ENCODE data around the gene OR9Q1.

OR9Q1 gene

DNA sequence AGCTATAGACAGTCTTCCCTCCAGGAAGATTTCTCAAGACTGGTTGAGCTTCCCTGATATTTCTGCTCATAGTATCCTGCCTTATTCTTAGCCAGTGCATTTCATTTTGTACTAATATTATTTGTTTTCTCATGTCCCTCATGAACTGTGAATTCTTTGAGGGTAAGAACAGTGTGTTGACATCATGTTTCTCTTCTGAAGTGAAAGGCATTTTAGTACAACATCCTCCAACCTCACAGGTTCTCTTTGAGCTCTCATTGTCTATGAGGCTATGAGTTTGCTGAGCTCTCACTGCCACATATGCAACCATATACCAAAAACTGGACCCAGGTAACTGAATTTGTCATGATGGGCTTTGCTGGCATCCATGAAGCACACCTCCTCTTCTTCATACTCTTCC, 7.0 kb downstream of the OR9Q1 start, which contains the start of gene OR6Q1:
Gene OR6Q1 (plus strand): TSS at position 301 of the 400 bp plus-strand sequence. CDS start 0 bp downstream, at position 301.
- H3K4me3 ChIP-seq (replicated peaks; ENCODE audit: low read depth, low read length): no peak within 1 kb of the TSS
- no peak for DNase-seq (ENCODE audit: low read depth)
- TF ChIP-seq, protein P1, sequence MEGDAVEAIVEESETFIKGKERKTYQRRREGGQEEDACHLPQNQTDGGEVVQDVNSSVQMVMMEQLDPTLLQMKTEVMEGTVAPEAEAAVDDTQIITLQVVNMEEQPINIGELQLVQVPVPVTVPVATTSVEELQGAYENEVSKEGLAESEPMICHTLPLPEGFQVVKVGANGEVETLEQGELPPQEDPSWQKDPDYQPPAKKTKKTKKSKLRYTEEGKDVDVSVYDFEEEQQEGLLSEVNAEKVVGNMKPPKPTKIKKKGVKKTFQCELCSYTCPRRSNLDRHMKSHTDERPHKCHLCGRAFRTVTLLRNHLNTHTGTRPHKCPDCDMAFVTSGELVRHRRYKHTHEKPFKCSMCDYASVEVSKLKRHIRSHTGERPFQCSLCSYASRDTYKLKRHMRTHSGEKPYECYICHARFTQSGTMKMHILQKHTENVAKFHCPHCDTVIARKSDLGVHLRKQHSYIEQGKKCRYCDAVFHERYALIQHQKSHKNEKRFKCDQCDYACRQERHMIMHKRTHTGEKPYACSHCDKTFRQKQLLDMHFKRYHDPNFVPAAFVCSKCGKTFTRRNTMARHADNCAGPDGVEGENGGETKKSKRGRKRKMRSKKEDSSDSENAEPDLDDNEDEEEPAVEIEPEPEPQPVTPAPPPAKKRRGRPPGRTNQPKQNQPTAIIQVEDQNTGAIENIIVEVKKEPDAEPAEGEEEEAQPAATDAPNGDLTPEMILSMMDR (IDR thresholded peaks at IDR 0.05; ENCODE audit: low read length, missing control alignments): no peak

DNA sequence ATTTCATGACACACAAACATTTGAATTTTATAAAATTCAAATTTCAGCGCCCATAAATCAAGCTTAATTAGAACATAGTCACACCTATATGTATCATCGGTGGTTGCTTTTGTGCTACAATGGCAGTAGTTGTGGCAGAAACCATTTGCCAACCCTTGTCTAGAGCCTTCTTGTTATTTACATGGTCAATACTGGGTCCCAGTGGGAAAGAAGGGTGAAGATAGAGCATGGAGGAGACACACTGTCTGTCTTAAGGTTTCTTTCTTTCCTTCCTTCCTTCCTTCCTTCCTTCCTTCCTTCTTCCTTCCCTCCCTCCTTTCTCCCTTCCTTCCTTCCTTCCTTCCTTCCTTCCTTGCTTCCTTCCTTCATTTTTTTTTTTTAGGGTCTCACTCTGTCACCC, 10.8 kb downstream of the OR9Q1 start:
- no peak overlapping the region for H3K4me3 ChIP-seq (replicated peaks; ENCODE audit: low read depth, low read length)
- TF ChIP-seq, protein P1 (IDR thresholded peaks at IDR 0.05; ENCODE audit: low read length, missing control alignments): no peak

DNA sequence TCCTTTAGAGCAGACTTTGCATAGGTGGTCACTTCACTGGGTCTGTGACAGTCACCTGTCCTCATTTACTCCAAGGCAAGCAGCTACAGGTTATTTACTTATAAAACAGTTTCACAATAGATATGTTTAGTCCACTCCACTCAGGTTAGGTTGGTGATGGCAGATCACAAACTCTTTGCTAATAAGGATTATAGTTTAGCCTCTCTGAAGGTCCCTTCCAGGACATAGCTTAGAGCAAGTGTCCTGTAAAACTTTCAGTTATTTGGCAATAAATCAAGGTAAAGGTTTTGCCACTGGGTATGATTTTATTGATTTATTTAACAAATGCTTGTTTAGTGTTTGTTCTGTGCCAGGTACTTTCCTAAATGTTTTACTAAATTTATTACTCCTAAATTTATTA, 15.9 kb downstream of the OR9Q1 start:
- no peak for DNase-seq (ENCODE audit: low read depth)
- H3K4me3 ChIP-seq (replicated peaks; ENCODE audit: low read depth, low read length): no peak overlapping the region
- TF ChIP-seq, protein P1 (IDR thresholded peaks at IDR 0.05; ENCODE audit: low read length, missing control alignments): no peak

More for the DNA sequence above, 10.8 kb downstream of the OR9Q1 start:
- DNase-seq (ENCODE audit: low read depth): no peak

DNA sequence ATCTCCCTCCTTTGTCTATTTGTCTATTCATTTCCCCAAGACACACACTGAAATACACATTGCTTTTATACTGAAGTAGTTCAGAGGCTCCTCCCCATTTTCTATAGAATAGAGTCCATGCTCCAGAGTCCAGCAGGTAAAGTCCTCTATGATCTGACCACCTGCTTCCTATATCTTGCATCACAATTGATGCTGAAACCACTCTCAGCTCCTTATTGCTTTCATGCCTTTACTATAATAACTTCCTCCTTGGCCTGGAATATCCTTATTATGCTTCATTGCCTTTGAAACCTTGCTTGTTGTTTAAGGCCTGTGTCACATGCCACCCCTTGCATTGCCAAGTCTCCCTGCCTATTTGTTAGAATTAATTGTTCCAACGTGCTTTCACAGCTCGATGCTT, 19.7 kb downstream of the OR9Q1 start:
- no peak overlapping the region for H3K4me3 ChIP-seq (replicated peaks; ENCODE audit: low read depth, low read length)
- TF ChIP-seq, protein P1 (IDR thresholded peaks at IDR 0.05; ENCODE audit: low read length, missing control alignments): no peak
- no peak for DNase-seq (ENCODE audit: low read depth)

DNA sequence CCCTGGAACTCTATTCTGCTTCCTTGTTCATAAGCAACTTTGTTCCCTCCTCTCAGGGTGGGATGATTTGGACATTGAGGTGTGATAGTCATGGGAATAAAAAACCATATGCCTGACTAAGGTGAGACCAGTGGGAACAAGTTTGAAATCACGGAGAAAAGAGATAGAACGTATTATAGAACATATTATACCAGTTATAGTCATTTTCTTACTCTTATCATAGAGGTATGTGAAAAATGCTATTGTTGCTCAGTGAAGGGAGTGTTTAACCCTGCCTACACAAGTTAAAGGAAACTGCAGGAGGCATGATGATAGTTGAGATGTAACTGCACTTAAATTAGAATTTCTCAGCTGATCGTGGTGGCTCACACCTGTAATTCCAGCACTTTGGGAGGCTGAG, 22.6 kb downstream of the OR9Q1 start:
- TF ChIP-seq, protein P1 (IDR thresholded peaks at IDR 0.05; ENCODE audit: low read length, missing control alignments): no peak
- peak; percentile 19 for DNase-seq (ENCODE audit: low read depth)
- no peak overlapping the region for H3K4me3 ChIP-seq (replicated peaks; ENCODE audit: low read depth, low read length)

DNA sequence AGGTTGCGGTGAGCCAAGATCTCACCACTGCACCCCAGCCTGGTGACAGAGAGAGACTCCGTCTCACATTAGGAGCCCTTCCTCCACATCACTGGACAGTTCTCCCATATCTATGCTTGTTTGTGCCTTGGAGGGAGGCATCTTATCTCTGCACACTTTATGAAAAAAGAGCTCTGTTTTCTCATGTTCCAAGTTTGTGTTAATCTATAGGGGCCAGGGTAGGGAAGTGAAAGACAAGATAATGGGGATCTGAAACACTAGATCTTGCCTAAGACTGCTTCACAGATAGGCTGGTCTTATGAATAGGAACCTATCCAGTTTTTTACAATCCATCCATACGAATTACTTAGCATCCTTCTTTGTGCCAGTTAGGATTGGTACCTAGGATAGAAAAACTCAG, 24.1 kb downstream of the OR9Q1 start:
- TF ChIP-seq, protein P1 (IDR thresholded peaks at IDR 0.05; ENCODE audit: low read length, missing control alignments): no peak
- no peak overlapping the region for H3K4me3 ChIP-seq (replicated peaks; ENCODE audit: low read depth, low read length)
- no peak for DNase-seq (ENCODE audit: low read depth)

DNA sequence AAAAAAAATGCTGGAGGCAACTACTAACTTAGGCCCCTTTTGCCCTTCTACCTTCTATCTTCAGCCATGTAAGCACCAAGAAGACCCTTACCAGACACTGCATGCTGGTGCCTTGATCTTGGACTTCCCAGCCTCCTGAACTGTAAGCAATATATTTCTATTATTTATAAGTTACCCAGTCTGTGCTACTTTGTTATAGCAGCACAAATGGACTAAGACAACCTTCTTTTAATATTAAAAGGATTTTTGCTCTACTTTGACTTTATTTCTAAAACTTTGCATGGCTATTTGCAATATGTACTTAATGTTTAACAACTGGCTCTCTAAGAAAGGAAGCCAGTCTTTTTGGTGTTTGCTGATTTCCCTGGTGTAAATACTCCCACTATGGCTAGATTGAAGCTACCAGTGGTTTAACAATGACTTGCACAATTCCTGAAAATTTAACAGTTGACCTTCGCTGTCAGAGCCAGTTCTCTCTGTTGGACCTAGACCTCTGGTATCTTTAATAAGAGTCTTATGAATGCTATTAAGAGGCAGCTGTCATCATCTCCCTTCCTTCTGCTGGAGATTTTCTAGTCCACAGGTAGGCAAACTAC, 32.2 kb downstream of the OR9Q1 start:
- H3K4me3 ChIP-seq (replicated peaks; ENCODE audit: low read depth, low read length): no peak overlapping the region
- TF ChIP-seq, protein P1 (IDR thresholded peaks at IDR 0.05; ENCODE audit: low read length, missing control alignments): no peak
- DNase-seq (ENCODE audit: low read depth): no peak
